RWPE1 (cell line): ENCODE results near the gene PDAP1.
"Not testable (repeated sequence)": the region's sequence is repeated elsewhere in the genome, so short reads cannot be mapped to it uniquely, and the experiment has no call there.

Source experiments
- CTCF ChIA-PET: fragments of 350-600 bp; sonication (Branson Sonifier 250); formaldehyde crosslinking; extraction: SDS; loops from one replicate; lab custom pipeline; 2021; lab: Yijun Ruan, JAX
- POLR2A ChIA-PET: fragments of 400-600 bp; formaldehyde crosslinking; extraction: SDS; loops from one replicate; lab custom pipeline; 2020; ENCODE audit warnings: antibody characterized with exemption; ENCODE audit not compliant: low non-redundant PET; lab: Yijun Ruan, JAX
- DNase-seq: peaks from one replicate; pipeline ENCODE4 v3.0.0; 2012; ENCODE audit warnings: low spot score
- H3K27ac ChIP-seq: fragments of 450-650 bp; 2 replicates; pipeline ENCODE4 v1.5.1; 2017
- TF ChIP-seq, protein P1 (sequence below): fragments of 450-650 bp; conservative IDR thresholded peaks from 2 replicates; pipeline ENCODE4 v1.5.1; 2017; ENCODE audit warnings: low read depth, mild to moderate bottlenecking

The PDAP1 gene

GRCh38 chr7:99420213-99420612 lies 11.8 kb upstream of the PDAP1 start:
- POLR2A ChIA-PET = no interaction called here
- DNase-seq = no peak
- TF ChIP-seq, protein P1, sequence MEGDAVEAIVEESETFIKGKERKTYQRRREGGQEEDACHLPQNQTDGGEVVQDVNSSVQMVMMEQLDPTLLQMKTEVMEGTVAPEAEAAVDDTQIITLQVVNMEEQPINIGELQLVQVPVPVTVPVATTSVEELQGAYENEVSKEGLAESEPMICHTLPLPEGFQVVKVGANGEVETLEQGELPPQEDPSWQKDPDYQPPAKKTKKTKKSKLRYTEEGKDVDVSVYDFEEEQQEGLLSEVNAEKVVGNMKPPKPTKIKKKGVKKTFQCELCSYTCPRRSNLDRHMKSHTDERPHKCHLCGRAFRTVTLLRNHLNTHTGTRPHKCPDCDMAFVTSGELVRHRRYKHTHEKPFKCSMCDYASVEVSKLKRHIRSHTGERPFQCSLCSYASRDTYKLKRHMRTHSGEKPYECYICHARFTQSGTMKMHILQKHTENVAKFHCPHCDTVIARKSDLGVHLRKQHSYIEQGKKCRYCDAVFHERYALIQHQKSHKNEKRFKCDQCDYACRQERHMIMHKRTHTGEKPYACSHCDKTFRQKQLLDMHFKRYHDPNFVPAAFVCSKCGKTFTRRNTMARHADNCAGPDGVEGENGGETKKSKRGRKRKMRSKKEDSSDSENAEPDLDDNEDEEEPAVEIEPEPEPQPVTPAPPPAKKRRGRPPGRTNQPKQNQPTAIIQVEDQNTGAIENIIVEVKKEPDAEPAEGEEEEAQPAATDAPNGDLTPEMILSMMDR = no peak
- CTCF ChIA-PET = no interaction called here
- H3K27ac ChIP-seq = peak overlapping the region; percentile 16; the same call in 1 of the 2 replicates

GRCh38 chr7:99419323-99420021 lies 11.1 kb upstream of the PDAP1 start:
- H3K27ac ChIP-seq = peak overlapping the region; percentile 16
- DNase-seq = no peak
- TF ChIP-seq, protein P1 = no peak
- CTCF ChIA-PET = no interaction called here
- POLR2A ChIA-PET = no interaction called here

GRCh38 chr7:99418260-99418659 lies 9.9 kb upstream of the PDAP1 start:
- TF ChIP-seq, protein P1 = no peak
- ChIA-PET POLR2A (no interaction called here), CTCF (interaction anchor here (0.9 kb wide), 1 partner anchor 491 kb away, joined by 3 read pairs; no protein-coding TSS in a partner anchor)
- H3K27ac ChIP-seq = peak overlapping the region; percentile 14
- no peak for DNase-seq

- POLR2A ChIA-PET, H3K27ac ChIP-seq, DNase-seq: not testable (repeated sequence)
- TF ChIP-seq, protein P1 = peak; percentile 83
- CTCF ChIA-PET = interaction anchor here (0.6 to 1.0 kb wide), 8 partner anchors 10 to 592 kb away, joined by 3 to 5 read pairs (median 4); no protein-coding TSS in a partner anchor
Measured at GRCh38 chr7:99415513-99416127, 7.2 kb upstream of the PDAP1 start.

GRCh38 chr7:99410635-99411034 lies 2.2 kb upstream of the PDAP1 start:
- no peak for DNase-seq
- TF ChIP-seq, protein P1 = no peak
- no peak overlapping the region for H3K27ac ChIP-seq
- ChIA-PET POLR2A (no interaction called here), CTCF (no interaction called here)

GRCh38 chr7:99409806-99410205 lies 1.4 kb upstream of the PDAP1 start:
- DNase-seq = peak; percentile 39
- TF ChIP-seq, protein P1 = no peak
- no peak overlapping the region for H3K27ac ChIP-seq
- CTCF ChIA-PET = no interaction called here
- POLR2A ChIA-PET = interaction anchor here (0.6 kb wide), 1 partner anchor 42 kb away, joined by 3 read pairs; no protein-coding TSS in a partner anchor
